GM10266 (cell line): Measurements from ENCODE around the gene RNF34.

Experiments used
- DNase-seq: peaks from one replicate; pipeline ENCODE4 v3.0.0; 2012; ENCODE audit errors: extremely low spot score
- CTCF ChIP-seq: IDR thresholded peaks from 2 replicates; pipeline ENCODE4 v1.5.1; 2012; ENCODE audit warnings: mild to moderate bottlenecking, low read depth; ENCODE audit not compliant: control insufficient read depth, insufficient read depth; ENCODE audit errors: missing control alignments

The RNF34 gene

GRCh38 chr12:121405211-121405610 is 5.3 kb downstream of the RNF34 start:
- DNase-seq, result no peak
- TF ChIP-seq CTCF, result no peak

- no peak for TF ChIP-seq CTCF
- no peak for DNase-seq
Measured at GRCh38 chr12:121413917-121414316, 14.0 kb downstream of the RNF34 start.

- no peak for DNase-seq
- no peak for TF ChIP-seq CTCF
Measured at GRCh38 chr12:121417847-121418246, 17.9 kb downstream of the RNF34 start.

GRCh38 chr12:121420109-121420508 is 20.2 kb downstream of the RNF34 start:
- TF ChIP-seq CTCF, result no peak
- DNase-seq, result no peak

GRCh38 chr12:121423253-121423652 is 23.3 kb downstream of the RNF34 start:
- no peak for TF ChIP-seq CTCF
- no peak for DNase-seq

GRCh38 chr12:121423682-121424623 is 24.0 kb downstream of the RNF34 start:
- DNase-seq, result no peak
- no peak for TF ChIP-seq CTCF

GRCh38 chr12:121424624-121424975 is 24.7 kb downstream of the RNF34 start:
- TF ChIP-seq CTCF, result no peak
- no peak for DNase-seq
